ENCODE results near the gene NCF4.
A peak's percentile ranks its signal among the peaks of the same experiment; 100 is the strongest.

The NCF4 gene

GRCh38 chr22:36852056-36852973, 8.5 kb upstream of the NCF4 start:
- no peak for DNase-seq
- peaks cover 10% of the 10 kb centered on the region for H3K27me3 ChIP-seq
- H3K36me3 ChIP-seq: no peaks in the 10 kb centered on the region
- H3K4me3 ChIP-seq (ENCODE audit: low read depth, low read length): no peak overlapping the region
- H3K4me1 ChIP-seq: peaks cover 3% of the 10 kb centered on the region; the same call in 1 of the 2 replicates
- H3K9me3 ChIP-seq: no peaks in the 10 kb centered on the region; the same call in 1 of the 2 replicates
- TF ChIP-seq CTCF (IDR thresholded peaks at IDR 0.05; ENCODE audit: low read depth, low read length): no peak

GRCh38 chr22:36853407-36854099, 7.3 kb upstream of the NCF4 start:
- Histone ChIP-seq H3K36me3 (no peaks in the 10 kb centered on the region), H3K27me3 (peaks cover 12% of the 10 kb centered on the region), H3K9me3 (no peaks in the 10 kb centered on the region; the same call in 1 of the 2 replicates), H3K4me3 (ENCODE audit: low read depth, low read length) (no peak overlapping the region), H3K4me1 (peaks cover 3% of the 10 kb centered on the region; the same call in 1 of the 2 replicates)
- DNase-seq: peak; percentile 81
- TF ChIP-seq CTCF (IDR thresholded peaks at IDR 0.05; ENCODE audit: low read depth, low read length): peak; percentile 85

- DNase-seq: no peak
- H3K27me3 ChIP-seq: peaks cover 12% of the 10 kb centered on the region
- no peak overlapping the region for H3K4me3 ChIP-seq (ENCODE audit: low read depth, low read length)
- H3K36me3 ChIP-seq: no peaks in the 10 kb centered on the region
- no peaks in the 10 kb centered on the region; the same call in 1 of the 2 replicates for H3K9me3 ChIP-seq
- peaks cover 3% of the 10 kb centered on the region; the same call in 1 of the 2 replicates for H3K4me1 ChIP-seq
- no peak for TF ChIP-seq CTCF (IDR thresholded peaks at IDR 0.05; ENCODE audit: low read depth, low read length)
Measured at GRCh38 chr22:36855478-36855877, 5.3 kb upstream of the NCF4 start.

GRCh38 chr22:36856121-36856791, 4.5 kb upstream of the NCF4 start:
- Histone ChIP-seq H3K4me1 (peaks cover 3% of the 10 kb centered on the region; the same call in 1 of the 2 replicates), H3K36me3 (no peaks in the 10 kb centered on the region), H3K9me3 (no peaks in the 10 kb centered on the region; the same call in 1 of the 2 replicates), H3K27me3 (peaks cover 12% of the 10 kb centered on the region), H3K4me3 (ENCODE audit: low read depth, low read length) (no peak overlapping the region; the same call in 1 of the 2 replicates)
- DNase-seq: peak; percentile 92
- peak; percentile 100 for TF ChIP-seq CTCF (IDR thresholded peaks at IDR 0.05; ENCODE audit: low read depth, low read length)

GRCh38 chr22:36856792-36857135, 4.0 kb upstream of the NCF4 start:
- peaks cover 3% of the 10 kb centered on the region; the same call in 1 of the 2 replicates for H3K4me1 ChIP-seq
- H3K4me3 ChIP-seq (ENCODE audit: low read depth, low read length): no peak overlapping the region

More at GRCh38 chr22:36856792-36857135, 4.0 kb upstream of the NCF4 start:
- no peaks in the 10 kb centered on the region for H3K36me3 ChIP-seq
- DNase-seq: no peak
- TF ChIP-seq CTCF (IDR thresholded peaks at IDR 0.05; ENCODE audit: low read depth, low read length): no peak
- peaks cover 12% of the 10 kb centered on the region for H3K27me3 ChIP-seq
- no peaks in the 10 kb centered on the region; the same call in 1 of the 2 replicates for H3K9me3 ChIP-seq
